Type B pancreatic cell (in vitro differentiated cells): ENCODE measurements around the gene ASNS. TPM values are rescaled to one million over a fixed set of nuclear protein-coding genes. Genes with fewer than 3 reads are reported as not detected.

Experiments
- DNase-seq: peaks from one replicate; pipeline ENCODE4 v3.0.0; 2021; ENCODE audit warnings: mixed read lengths; ENCODE audit not compliant: unreplicated experiment; ENCODE audit errors: extremely low spot score
- H3K27ac Mint-ChIP-seq: 2 replicates; pipeline ENCODE4 v1.8.0; 2021; ENCODE audit warnings: mild to moderate bottlenecking, mixed read lengths
- H3K27me3 Mint-ChIP-seq: 2 replicates; pipeline ENCODE4 v1.8.0; 2021; ENCODE audit warnings: mixed read lengths
- H3K36me3 Mint-ChIP-seq: 2 replicates; pipeline ENCODE4 v1.8.0; 2021; ENCODE audit warnings: mixed read lengths
- H3K4me1 Mint-ChIP-seq: one replicate; pipeline ENCODE4 v1.8.0; 2021; ENCODE audit warnings: mixed read lengths; ENCODE audit not compliant: unreplicated experiment
- H3K4me3 Mint-ChIP-seq: 2 replicates; pipeline ENCODE4 v1.8.0; 2021; ENCODE audit warnings: mild to moderate bottlenecking, mixed read lengths
- H3K9me3 Mint-ChIP-seq: 2 replicates; pipeline ENCODE4 v1.8.0; 2021; ENCODE audit warnings: mixed read lengths
- total RNA-seq: library from RNA; stranded (reverse); gene quantifications from 2 replicates; pipeline ENCODE4 v1.2.1, GENCODE V29; 2021; ENCODE audit warnings: low replicate concordance
- TF ChIP-seq, protein P1 (sequence below): fragments of 200-600 bp; sonication (generic); conservative IDR thresholded peaks from 2 replicates; pipeline ENCODE4 v1.5.0; 2021; ENCODE audit warnings: antibody characterized with exemption, mild to moderate bottlenecking

Gene ASNS
- total RNA-seq, 1 donor from 2014 or later = 48.0 TPM

DNA sequence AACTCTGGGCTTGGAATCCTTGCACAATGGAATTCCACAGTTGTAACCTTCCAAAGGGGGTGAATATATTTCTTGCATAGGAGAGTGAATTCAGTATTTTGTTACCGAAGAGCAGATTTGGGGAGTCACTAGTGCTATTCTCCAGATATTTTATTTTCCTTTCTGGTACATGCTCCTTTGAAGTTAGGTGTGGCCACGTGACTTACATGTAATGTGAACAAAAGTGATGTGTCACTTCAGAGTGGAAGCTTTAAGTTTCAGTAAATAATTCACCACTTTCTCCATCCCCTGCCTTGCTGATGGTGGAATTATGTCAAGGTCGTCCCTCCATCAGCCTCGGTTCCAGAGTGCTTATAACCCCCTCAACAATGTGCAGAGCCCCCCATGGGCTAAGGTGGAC, 25.3 kb downstream of the ASNS start:
- Mint-ChIP-seq H3K9me3 (no peaks in the 10 kb centered on the region), H3K27me3 (no peaks in the 10 kb centered on the region), H3K4me1 (no peaks in the 10 kb centered on the region), H3K36me3 (peaks cover 4% of the 10 kb centered on the region), H3K4me3 (no peak overlapping the region), H3K27ac (no peak overlapping the region)
- TF ChIP-seq, protein P1, sequence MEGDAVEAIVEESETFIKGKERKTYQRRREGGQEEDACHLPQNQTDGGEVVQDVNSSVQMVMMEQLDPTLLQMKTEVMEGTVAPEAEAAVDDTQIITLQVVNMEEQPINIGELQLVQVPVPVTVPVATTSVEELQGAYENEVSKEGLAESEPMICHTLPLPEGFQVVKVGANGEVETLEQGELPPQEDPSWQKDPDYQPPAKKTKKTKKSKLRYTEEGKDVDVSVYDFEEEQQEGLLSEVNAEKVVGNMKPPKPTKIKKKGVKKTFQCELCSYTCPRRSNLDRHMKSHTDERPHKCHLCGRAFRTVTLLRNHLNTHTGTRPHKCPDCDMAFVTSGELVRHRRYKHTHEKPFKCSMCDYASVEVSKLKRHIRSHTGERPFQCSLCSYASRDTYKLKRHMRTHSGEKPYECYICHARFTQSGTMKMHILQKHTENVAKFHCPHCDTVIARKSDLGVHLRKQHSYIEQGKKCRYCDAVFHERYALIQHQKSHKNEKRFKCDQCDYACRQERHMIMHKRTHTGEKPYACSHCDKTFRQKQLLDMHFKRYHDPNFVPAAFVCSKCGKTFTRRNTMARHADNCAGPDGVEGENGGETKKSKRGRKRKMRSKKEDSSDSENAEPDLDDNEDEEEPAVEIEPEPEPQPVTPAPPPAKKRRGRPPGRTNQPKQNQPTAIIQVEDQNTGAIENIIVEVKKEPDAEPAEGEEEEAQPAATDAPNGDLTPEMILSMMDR = no peak
- DNase-seq = no peak

GRCh38 chr7:97845622-97846203, 26.5 kb downstream of the ASNS start:
- Mint-ChIP-seq H3K27me3 (no peaks in the 10 kb centered on the region), H3K36me3 (no peaks in the 10 kb centered on the region), H3K27ac (no peak overlapping the region), H3K4me3 (no peak overlapping the region), H3K4me1 (no peaks in the 10 kb centered on the region), H3K9me3 (no peaks in the 10 kb centered on the region)
- TF ChIP-seq, protein P1 = peak; percentile 77
- DNase-seq = no peak

GRCh38 chr7:97844036-97844435, 28.2 kb downstream of the ASNS start:
- peaks cover 8% of the 10 kb centered on the region for H3K27me3 Mint-ChIP-seq
- H3K4me3 Mint-ChIP-seq = no peak overlapping the region
- TF ChIP-seq, protein P1 = peak; percentile 32
- H3K36me3 Mint-ChIP-seq = no peaks in the 10 kb centered on the region
- no peak overlapping the region for H3K27ac Mint-ChIP-seq
- H3K9me3 Mint-ChIP-seq = no peaks in the 10 kb centered on the region
- H3K4me1 Mint-ChIP-seq = no peaks in the 10 kb centered on the region
- DNase-seq = no peak

GRCh38 chr7:97842772-97843345, 29.3 kb downstream of the ASNS start:
- no peak for DNase-seq
- TF ChIP-seq, protein P1 = no peak
- Mint-ChIP-seq H3K9me3 (no peaks in the 10 kb centered on the region), H3K27ac (no peak overlapping the region), H3K36me3 (no peaks in the 10 kb centered on the region), H3K4me3 (no peak overlapping the region), H3K27me3 (peaks cover 10% of the 10 kb centered on the region), H3K4me1 (no peaks in the 10 kb centered on the region)

DNA sequence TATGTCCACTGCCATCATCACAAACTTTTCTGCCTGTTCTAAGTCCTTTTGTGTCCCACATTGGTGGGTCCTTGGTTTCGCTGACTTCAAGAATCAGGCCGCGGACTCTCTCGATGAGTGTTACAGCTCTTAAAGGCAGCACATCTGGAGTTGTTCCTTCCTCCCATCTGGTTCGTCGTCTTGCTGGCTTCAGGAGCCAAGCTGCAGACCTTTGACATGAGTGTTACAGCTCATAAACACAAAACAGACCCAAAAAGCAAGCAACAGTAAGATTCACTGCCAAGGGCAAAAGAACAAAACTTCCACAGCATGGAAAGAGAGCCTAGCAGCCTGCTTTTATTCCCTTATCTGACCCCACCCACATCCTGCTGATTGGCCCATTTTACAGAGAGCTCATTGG, 30.2 kb downstream of the ASNS start:
- peaks cover 12% of the 10 kb centered on the region for H3K27me3 Mint-ChIP-seq
- no peak for DNase-seq
- no peaks in the 10 kb centered on the region for H3K4me1 Mint-ChIP-seq
- H3K9me3 Mint-ChIP-seq = no peaks in the 10 kb centered on the region
- TF ChIP-seq, protein P1 = no peak
- H3K36me3 Mint-ChIP-seq = no peaks in the 10 kb centered on the region
- no peak overlapping the region for H3K27ac Mint-ChIP-seq
- no peak overlapping the region for H3K4me3 Mint-ChIP-seq
